GM20431 (cell line): ENCODE data around the gene CXCR1.
"Not testable (repeated sequence)": the region's sequence is repeated elsewhere in the genome, so short reads cannot be mapped to it uniquely, and the experiment has no call there.

Source experiments
- in situ Hi-C: fragments of 300-500 bp; cut with MseI, MboI; formaldehyde crosslinking; loops from one replicate; pipeline ENCODE4 v1.15.0; 2020; ENCODE audit warnings: low sequenced_read_pairs; ENCODE audit not compliant: unreplicated experiment

CXCR1 gene

GRCh38 chr2:218123986-218124385 lies 42.8 kb downstream of the CXCR1 start:
- in situ Hi-C loops, result no loop called here

- in situ Hi-C loops, result not testable (repeated sequence)
Measured at GRCh38 chr2:218122286-218122685, 44.5 kb downstream of the CXCR1 start.

- in situ Hi-C loops, result not testable (repeated sequence)
Measured at GRCh38 chr2:218121789-218122188, 45.0 kb downstream of the CXCR1 start.
